HG03378 (cell line): ENCODE data around the gene EPS8L2.
"Not testable (repeated sequence)": the region's sequence is repeated elsewhere in the genome, so short reads cannot be mapped to it uniquely, and the experiment has no call there.

Source experiments
- ATAC-seq: cut with Tn5 transposase; IDR thresholded peaks from one replicate; pipeline ENCODE4 v1.9.1; 2021; ENCODE audit warnings: mild to moderate bottlenecking, moderate library complexity; ENCODE audit not compliant: unreplicated experiment

Gene EPS8L2

DNA sequence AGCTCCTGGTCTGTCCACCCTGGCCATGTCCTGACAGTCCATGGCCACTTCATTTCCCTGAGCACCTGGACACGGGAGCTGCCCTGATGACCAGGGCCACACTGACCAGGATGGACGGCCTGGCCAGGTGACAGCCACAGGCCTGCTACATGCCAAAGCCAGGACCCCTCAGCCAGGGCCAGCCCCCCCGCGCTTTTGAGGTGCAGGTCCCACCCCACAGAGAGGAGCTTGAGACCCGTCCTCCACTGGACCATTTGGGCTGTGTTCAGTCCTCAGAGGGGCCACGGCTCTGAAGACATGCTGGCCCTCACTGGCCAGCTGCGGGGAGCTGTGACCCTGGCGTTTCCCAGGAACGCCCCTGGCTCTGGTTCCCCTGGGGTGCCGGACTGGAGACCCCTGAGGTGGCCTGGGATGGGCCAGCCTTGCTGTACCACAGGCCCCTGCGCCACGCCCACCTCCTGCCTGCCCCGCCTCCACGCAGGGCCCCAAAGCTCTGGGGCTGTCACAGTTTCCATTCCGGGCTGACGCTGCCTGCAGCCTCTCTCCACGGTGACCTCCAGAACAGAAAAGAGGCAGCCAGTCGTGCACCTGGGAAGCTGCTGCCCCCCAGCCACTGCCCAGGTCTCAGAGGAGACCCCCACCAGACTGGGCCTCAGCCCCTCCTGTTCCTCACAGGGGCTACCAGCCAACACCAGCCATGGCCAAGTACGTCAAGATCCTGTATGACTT, 18.2 kb downstream of the EPS8L2 start:
- no peak for ATAC-seq

GRCh38 chr11:724778-725386, 18.9 kb downstream of the EPS8L2 start:
- ATAC-seq = no peak

GRCh38 chr11:725624-726202, 19.7 kb downstream of the EPS8L2 start:
- no peak for ATAC-seq

GRCh38 chr11:726278-727220, 20.5 kb downstream of the EPS8L2 start:
- ATAC-seq = no peak

DNA sequence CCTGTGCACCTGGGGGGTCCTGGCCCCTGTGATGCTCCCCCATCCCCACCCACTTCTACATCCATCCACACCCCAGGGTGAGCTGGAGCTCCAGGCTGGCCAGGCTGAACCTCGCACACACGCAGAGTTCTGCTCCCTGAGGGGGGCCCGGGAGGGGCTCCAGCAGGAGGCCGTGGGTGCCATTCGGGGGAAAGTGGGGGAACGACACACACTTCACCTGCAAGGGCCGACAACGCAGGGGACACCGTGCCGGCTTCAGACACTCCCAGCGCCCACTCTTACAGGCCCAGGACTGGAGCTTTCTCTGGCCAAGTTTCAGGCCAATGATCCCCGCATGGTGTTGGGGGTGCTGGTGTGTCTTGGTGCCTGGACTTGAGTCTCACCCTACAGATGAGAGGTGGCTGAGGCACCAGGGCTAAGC, 21.3 kb downstream of the EPS8L2 start:
- ATAC-seq = no peak

GRCh38 chr11:727859-728748, 22.1 kb downstream of the EPS8L2 start:
- ATAC-seq = no peak

DNA sequence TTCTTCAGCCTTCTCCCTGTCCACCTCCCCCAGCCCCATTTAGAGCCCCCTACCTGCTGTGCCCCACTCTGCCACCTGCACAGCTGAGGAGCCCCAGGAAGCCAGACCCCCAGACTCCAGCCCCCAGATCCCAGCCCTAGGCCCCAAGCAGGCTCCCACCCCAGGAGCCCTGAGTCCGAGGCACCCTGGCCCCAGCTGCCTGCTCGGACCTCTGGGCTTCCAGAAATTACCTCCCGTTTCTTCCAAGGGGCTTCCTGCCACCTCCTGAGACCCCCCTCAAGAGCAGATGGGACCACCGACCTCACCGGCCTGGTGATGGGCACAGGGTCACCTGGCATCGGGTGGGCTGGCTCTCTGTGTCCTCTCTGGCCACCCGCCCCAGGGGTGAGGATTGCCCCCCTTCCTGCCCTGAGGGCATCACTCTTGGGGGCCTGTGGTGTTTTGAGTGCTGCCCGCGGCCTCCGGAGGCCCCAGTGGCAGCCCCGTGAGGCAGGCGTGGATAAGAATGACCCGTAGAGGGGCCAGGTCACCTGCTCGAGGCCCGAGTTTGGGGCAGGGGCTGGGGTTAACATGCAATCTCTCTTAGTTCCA, 23.0 kb downstream of the EPS8L2 start:
- ATAC-seq = no peak

DNA sequence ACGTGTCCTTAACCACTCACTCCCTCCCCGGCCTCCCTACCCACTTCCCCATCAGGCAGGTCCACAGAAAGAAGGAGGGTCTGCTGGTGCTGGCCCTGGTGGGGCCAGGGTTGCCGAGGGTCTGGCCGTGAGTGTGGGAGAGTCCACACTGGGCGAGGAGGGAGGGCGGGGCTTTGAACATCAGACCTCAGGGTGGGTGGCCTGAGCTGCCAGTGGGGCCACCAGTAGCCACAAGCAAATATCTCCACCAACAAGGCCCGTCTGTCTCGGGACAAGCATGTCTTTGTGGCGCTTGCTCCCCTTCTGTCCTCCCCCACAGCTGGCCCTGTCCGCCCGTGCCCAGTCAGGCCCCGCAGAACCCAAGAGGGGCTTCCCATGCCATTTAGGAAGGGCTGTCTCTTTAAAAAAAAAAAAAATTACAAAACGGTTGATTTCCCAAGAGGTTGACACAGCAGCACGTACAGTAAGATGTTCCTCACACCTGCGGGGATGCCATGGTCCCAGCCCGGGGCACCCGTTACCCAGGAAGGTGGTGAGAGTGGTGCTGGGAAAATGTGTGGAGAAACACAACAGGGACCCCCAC, 23.6 kb downstream of the EPS8L2 start:
- no peak for ATAC-seq

DNA sequence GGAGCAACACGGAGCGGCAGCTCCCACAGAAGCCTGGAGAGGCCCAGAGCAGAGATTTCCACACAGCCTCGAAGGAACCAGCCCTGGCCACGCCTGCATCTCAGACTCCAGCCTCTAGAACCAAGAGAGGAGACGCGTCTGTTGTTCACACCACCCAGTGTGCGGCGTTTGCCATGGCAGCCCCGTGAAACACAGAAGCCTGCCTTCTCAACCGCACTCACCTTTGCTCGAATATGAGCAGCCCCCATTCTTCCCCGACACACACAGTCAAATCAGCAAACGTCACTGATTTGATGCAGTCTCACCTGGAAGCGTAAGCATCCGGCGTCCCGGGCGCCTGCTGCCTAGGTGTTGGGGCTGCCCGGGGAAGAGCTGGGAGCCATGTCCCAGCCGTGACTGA, 27.0 kb downstream of the EPS8L2 start:
- no peak for ATAC-seq

- ATAC-seq = not testable (repeated sequence)
Measured at GRCh38 chr11:734541-734940, 28.5 kb downstream of the EPS8L2 start.

DNA sequence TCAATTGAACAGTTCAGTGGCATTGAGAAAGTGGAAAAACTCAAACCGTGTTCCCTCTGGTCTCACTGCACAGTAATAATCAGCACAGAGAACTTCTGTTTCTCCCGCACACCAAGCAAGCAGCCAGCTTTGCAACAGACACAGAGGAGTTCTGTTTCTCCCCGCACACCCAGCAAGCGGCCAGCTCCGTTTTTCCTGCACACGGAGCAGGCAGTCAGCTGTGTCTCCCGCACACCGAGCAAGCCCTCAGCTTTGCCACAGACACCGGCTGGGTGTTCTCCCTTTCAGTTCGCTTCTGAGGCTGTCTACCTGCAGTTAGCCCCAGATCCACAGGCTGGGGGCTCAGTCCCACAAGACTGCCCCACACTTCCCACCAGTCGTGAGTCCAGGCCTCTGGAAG, 31.3 kb downstream of the EPS8L2 start:
- no peak for ATAC-seq

GRCh38 chr11:737899-738298, 31.9 kb downstream of the EPS8L2 start:
- ATAC-seq = not testable (repeated sequence)

GRCh38 chr11:742156-742546, 36.1 kb downstream of the EPS8L2 start:
- no peak for ATAC-seq

DNA sequence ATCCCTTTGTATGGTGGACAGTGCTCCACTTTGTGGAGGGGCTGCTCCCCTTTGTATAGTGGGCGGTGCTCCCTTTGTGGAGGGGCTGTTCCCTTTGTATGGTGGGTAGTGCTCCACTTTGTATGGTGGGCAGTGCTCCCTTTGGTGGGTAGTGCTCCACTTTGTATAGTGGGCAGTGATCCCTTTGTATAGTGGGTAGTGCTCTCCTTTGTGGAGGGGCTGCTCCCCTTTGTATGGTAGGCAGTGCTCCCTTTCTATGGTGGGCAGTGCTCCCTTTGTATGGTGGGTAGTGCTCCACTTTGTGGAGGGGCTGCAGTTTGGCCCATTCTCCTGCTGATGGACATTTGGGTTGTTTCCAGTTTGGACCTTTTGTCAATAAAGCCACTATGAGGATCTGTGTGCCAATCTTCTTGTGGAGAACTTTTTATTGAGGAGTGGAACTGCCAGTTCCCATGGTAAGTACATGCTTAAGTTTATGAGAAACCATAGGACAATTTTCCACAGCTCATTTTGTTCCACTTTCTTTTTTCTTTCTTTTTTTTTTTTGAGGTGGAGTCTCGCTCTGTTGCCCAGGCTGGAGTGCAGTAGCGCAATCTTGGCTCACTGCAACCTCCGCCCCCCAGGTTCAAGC, 36.7 kb downstream of the EPS8L2 start:
- ATAC-seq = no peak

- ATAC-seq = no peak
Measured at GRCh38 chr11:745428-745827, 39.4 kb downstream of the EPS8L2 start.

- ATAC-seq = peak; percentile 22
Measured at GRCh38 chr11:746289-747157, 40.5 kb downstream of the EPS8L2 start.

- ATAC-seq = peak; percentile 55
Measured at GRCh38 chr11:747158-748006, 41.4 kb downstream of the EPS8L2 start, which contains the start of gene TALDO1. Gene TALDO1, plus strand, starts transcription at chr11:747464. Its CDS starts 18 bp downstream, at chr11:747482.
